Adrenal gland (tissue), 5 donors: ENCODE results near the gene RDH11.

Experiments used
- POLR2A ChIP-seq, 2 donors: fragments of 450-650 bp; IDR thresholded peaks; one replicate each; pipeline ENCODE4 v1.6.1; 2017; ENCODE audit warnings: antibody characterized with exemption in 2 of 2, mild to moderate bottlenecking in 2 of 2, moderate library complexity in 1 of 2
- TF ChIP-seq, protein P1 (sequence below), 6 experiments: fragments of 450-650 bp in 4 of 6; fragments of 200-600 bp in 2 of 6; sonication (generic) in 1 of 6; IDR thresholded peaks; 1 replicate in 5 of 6; 2 replicates in 1 of 6; pipeline versions ENCODE4 v1.5.1 to v1.8.0; 2016 to 2021; ENCODE audit warnings: antibody characterized with exemption in 6 of 6, mild to moderate bottlenecking in 2 of 6, moderate library complexity in 1 of 6
- donor health status: DM: no; HTN: no; CAD: no.

DNA sequence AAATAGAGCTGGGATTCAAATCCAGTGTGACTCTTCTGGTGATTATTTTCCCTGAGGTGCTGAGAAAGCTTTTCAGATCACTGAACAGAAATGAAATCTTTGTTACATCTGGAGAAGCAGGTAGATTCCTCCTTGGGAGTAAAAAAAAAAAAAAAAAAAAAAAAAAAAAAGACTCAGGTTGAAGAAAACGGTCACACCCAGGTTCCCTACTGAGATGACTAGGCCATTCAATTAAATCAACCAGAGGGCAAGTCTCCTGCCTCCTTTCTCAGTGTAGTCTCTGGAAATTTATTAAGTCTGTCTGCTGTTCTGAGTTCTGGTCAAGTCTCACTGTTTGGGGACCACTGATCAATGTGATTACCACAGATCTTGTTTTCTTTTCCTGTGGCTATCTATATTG, 51.9 kb downstream of the RDH11 start:
- TF ChIP-seq, protein P1, sequence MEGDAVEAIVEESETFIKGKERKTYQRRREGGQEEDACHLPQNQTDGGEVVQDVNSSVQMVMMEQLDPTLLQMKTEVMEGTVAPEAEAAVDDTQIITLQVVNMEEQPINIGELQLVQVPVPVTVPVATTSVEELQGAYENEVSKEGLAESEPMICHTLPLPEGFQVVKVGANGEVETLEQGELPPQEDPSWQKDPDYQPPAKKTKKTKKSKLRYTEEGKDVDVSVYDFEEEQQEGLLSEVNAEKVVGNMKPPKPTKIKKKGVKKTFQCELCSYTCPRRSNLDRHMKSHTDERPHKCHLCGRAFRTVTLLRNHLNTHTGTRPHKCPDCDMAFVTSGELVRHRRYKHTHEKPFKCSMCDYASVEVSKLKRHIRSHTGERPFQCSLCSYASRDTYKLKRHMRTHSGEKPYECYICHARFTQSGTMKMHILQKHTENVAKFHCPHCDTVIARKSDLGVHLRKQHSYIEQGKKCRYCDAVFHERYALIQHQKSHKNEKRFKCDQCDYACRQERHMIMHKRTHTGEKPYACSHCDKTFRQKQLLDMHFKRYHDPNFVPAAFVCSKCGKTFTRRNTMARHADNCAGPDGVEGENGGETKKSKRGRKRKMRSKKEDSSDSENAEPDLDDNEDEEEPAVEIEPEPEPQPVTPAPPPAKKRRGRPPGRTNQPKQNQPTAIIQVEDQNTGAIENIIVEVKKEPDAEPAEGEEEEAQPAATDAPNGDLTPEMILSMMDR (IDR thresholded peaks at IDR 0.05) = no peak
- no peak for TF ChIP-seq POLR2A (IDR thresholded peaks at IDR 0.05)
